Sigmoid colon (tissue), 7 donors: Measurements from ENCODE around the gene RIPK3. TPM values are rescaled to one million over a fixed set of nuclear protein-coding genes. Genes with fewer than 3 reads are reported as not detected.

ENCODE experiments used
- DNase-seq: peaks from one replicate; pipeline ENCODE4 v3.0.0-alpha.2; 2019
- H3K27ac ChIP-seq, 4 donors: fragments of 200-600 bp; sonication (generic); one replicate each; pipeline ENCODE4 v1.5.1; 2016 to 2019; ENCODE audit warnings: mild to moderate bottlenecking in 1 of 4
- H3K27me3 ChIP-seq, 3 donors: fragments of 200-600 bp; sonication (generic); one replicate each; pipeline ENCODE4 v1.5.1; 2019; ENCODE audit warnings: mild to moderate bottlenecking in 1 of 3
- H3K36me3 ChIP-seq, 4 donors: fragments of 200-600 bp; sonication (generic); one replicate each; pipeline ENCODE4 v1.5.1; 2016 to 2019
- H3K4me1 ChIP-seq, 4 donors: fragments of 200-600 bp; sonication (generic); one replicate each; pipeline ENCODE4 v1.5.1; 2017 to 2019
- H3K4me3 ChIP-seq, 4 donors: fragments of 200-600 bp; sonication (generic); one replicate each; pipeline ENCODE4 v1.5.1; 2017 to 2019; ENCODE audit warnings: mild to moderate bottlenecking in 2 of 4, moderate library complexity in 1 of 4
- H3K9me3 ChIP-seq, 4 donors: fragments of 200-600 bp in 3 of 4; sonication (generic) in 3 of 4; one replicate each; pipeline versions ENCODE4 v1.5.1 to v1.6.1; 2013 to 2019
- EP300 ChIP-seq, 4 donors: sonication (generic); formaldehyde crosslinking; IDR thresholded peaks; one replicate each; pipeline ENCODE4 v1.6.1; 2017; ENCODE audit warnings: antibody characterized with exemption in 4 of 4
- POLR2A ChIP-seq, 2 donors: fragments of 450-650 bp; IDR thresholded peaks; one replicate each; pipeline ENCODE4 v1.6.1; 2016; ENCODE audit warnings: antibody characterized with exemption in 2 of 2, mild to moderate bottlenecking in 2 of 2, moderate library complexity in 2 of 2
- POLR2AphosphoS5 ChIP-seq, 4 donors: sonication (generic); formaldehyde crosslinking; IDR thresholded peaks; one replicate each; pipeline ENCODE4 v1.6.1; 2017; ENCODE audit warnings: antibody characterized with exemption in 4 of 4
- WGBS, 2 donors: extraction: QIAGEN DNeasy Blood & Tissue Kit; methylation state at CpG; one replicate each; pipeline ENCODE4 v1.1.7; 2013; 5-methylcytosine and 5-hydroxymethylcytosine counted together
- intact Hi-C: fragments of 100-400 bp; cut with DNase I; formaldehyde crosslinking; loops from one replicate; pipeline ENCODE4 v1.15.1; 2023
- polyA plus RNA-seq, 3 donors: library from polyadenylated mRNA; stranded (reverse); fragments of 200-250 nt; gene quantifications; one replicate each; pipeline ENCODE4 v1.2.3, GENCODE V29; 2013
- total RNA-seq, 4 donors: library from RNA; depleted of rRNA; stranded (reverse); fragments of >200 nt; gene quantifications; one replicate each; pipeline ENCODE4 v1.1.0, GENCODE V29; 2016
- TF ChIP-seq, protein P1 (sequence below), 4 experiments: fragments of 450-650 bp in 3 of 4; fragments of 200-600 bp in 1 of 4; IDR thresholded peaks; one replicate each; pipeline ENCODE4 v1.5.1; 2016 to 2019; ENCODE audit warnings: antibody characterized with exemption in 4 of 4, mild to moderate bottlenecking in 3 of 4, moderate library complexity in 2 of 4
- donor health status: healthy with polysubstance abuse.
- donor health status: Bipolar disorder and iron deficiency.
- donor health status: healthy.

Gene RIPK3
- total and polyA plus RNA-seq, 7 donors: 2.6 to 66.4 (median 12.5) TPM

DNA sequence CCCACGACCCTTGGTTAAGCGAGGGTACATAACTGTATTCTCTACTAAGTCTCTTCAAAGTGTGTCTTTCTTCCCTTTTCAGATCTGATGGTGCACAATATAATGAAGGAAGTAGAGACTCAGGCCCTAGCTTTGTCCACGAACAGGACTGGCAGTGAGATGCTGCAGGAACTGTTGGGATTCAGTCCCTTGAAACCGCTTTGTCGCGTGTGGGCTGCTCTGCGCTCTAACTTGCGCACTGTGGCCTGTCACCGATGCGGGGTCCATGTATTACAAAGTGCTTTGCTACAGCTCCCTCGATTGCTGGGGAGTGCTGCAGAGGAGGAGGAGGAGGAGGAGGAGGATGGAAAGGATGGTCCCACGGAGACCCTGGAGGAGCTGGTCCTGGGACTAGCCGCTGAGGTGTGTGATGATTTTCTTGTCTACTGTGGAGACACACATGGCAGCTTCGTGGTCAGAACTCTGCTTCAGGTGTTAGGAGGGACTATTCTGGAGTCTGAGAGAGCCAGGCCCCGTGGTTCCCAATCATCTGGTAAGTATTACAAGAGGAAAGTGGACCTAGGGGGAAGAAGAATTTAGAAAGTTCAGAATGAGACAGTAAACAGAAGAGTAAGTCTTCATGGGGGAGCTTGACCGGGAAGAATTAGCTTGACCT lies 39.3 kb downstream of the RIPK3 start:
- H3K27ac ChIP-seq: peak overlapping the region; percentile 79 to 88 (median 86)
- intact Hi-C loops: no loop called here
- DNase-seq: no peak
- peaks cover 0 to 31% (median 25%) of the 10 kb centered on the region in 4 donors for H3K4me1 ChIP-seq
- H3K27me3 ChIP-seq: no peaks in the 10 kb centered on the region
- TF ChIP-seq POLR2A (IDR thresholded peaks at IDR 0.05) (no peak), POLR2AphosphoS5 (IDR thresholded peaks at IDR 0.05) (no peak), EP300 (IDR thresholded peaks at IDR 0.05) (no peak)
- TF ChIP-seq, protein P1, sequence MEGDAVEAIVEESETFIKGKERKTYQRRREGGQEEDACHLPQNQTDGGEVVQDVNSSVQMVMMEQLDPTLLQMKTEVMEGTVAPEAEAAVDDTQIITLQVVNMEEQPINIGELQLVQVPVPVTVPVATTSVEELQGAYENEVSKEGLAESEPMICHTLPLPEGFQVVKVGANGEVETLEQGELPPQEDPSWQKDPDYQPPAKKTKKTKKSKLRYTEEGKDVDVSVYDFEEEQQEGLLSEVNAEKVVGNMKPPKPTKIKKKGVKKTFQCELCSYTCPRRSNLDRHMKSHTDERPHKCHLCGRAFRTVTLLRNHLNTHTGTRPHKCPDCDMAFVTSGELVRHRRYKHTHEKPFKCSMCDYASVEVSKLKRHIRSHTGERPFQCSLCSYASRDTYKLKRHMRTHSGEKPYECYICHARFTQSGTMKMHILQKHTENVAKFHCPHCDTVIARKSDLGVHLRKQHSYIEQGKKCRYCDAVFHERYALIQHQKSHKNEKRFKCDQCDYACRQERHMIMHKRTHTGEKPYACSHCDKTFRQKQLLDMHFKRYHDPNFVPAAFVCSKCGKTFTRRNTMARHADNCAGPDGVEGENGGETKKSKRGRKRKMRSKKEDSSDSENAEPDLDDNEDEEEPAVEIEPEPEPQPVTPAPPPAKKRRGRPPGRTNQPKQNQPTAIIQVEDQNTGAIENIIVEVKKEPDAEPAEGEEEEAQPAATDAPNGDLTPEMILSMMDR (IDR thresholded peaks at IDR 0.05): no peak
- peak overlapping the region; percentile 67 to 81 (median 76) for H3K4me3 ChIP-seq
- WGBS, 2 donors: 18 to 30% methylated on average over 16 of the region's 16 CpGs
- peaks cover 34 to 55% (median 47%) of the 10 kb centered on the region in 4 donors for H3K36me3 ChIP-seq
- H3K9me3 ChIP-seq: no peaks in the 10 kb centered on the region

DNA sequence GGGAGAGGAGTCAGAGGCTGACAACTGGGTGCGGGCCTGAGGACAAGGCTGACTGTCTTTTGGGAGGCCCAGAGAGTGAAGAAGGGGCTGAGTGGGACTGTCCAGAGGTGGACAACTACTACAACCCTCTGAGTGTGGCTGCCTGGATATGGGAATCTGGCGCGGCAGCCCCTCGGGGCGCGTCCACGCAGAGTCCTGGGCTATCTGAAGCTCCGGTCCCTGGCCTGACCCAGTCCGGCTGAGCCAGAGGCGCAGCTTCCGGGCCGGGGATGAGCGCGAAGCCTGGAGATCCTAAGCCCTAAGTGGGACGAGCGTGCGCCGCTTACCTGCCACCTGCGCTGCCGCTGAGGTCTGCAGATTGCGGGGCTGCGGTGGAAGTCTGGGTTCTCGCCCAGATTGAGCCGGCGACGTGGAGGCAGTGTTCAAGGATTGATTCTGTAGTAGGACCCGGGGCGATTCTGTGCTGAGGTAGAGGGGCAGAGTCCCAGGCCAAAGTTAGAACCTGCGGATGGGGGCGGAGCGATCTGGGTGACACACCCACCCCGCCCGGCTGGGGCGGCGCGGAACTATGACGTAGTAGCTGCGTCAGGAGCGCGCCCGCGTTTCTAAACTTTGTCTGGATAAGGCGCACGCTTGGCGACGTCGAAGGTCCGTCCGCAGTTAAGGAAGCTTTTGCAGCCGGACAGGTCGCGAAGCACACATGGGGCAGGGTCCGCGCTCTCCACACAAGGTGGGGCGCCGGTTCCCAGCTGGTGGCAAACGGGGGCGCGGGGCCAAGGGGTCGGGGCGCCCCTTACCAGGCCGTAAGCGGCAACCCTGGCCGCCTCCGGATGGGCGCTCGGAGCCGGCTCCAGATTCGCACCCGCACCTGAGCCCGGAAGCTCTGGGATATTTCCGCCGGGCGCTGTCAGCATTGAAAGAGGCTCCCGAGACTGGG lies 40.3 kb downstream of the RIPK3 start, which contains the start of the genes DHRS1 and NOP9:
DHRS1 (minus strand) TSS at position 526 of the 937 bp plus-strand sequence. CDS start 674 bp downstream, outside the sequence.
NOP9 (plus strand) TSS at position 596 of the 937 bp plus-strand sequence; CDS start at position 701, 105 bp downstream.
- Histone ChIP-seq H3K4me1 (peaks cover 0 to 31% (median 25%) of the 10 kb centered on the region in 4 donors), H3K36me3 (peaks cover 25 to 55% (median 40%) of the 10 kb centered on the region in 4 donors), H3K27ac (peak within 1 kb of the TSS; percentile 79 to 88 (median 86)), H3K4me3 (peak within 1 kb of the TSS; percentile 67 to 81 (median 76)), H3K9me3 (no peaks in the 10 kb centered on the region), H3K27me3 (no peaks in the 10 kb centered on the region)
- TF ChIP-seq, protein P1 (IDR thresholded peaks at IDR 0.05): no peak
- TF ChIP-seq POLR2AphosphoS5 (IDR thresholded peaks at IDR 0.05) (peak; percentile 90 to 94 (median 92)), EP300 (IDR thresholded peaks at IDR 0.05) (peak in 1 of 4 donors; percentile 15), POLR2A (IDR thresholded peaks at IDR 0.05) (peak; percentile 60 to 70)
- WGBS, 2 donors: 0% methylated on average over 75 of the region's 75 CpGs
- intact Hi-C loops: no loop called here
- peak; percentile 96 for DNase-seq

DNA sequence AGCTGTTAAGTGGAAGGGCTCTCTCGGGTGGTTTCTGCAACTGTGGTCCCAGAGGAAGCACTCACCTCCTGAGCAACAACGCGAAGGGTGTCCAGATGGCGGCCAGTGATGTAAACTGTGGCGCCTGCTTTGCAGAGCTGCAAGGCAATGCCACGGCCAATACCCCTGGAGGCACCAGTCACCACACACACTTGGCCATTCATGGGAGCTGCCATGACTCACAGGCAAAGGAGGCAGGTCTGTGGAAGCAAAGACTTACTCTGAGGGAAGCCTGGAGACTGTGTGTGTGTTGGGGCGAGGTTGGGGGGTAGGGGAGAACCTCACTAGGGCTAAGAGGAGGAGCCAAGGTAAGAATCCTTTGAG lies 40.9 kb downstream of the RIPK3 start:
- WGBS, 2 donors: 52 to 61% methylated on average over 7 of the region's 7 CpGs
- Histone ChIP-seq H3K4me1 (peaks cover 0 to 31% (median 25%) of the 10 kb centered on the region in 4 donors), H3K27ac (peak overlapping the region; percentile 79 to 88 (median 86)), H3K9me3 (no peaks in the 10 kb centered on the region), H3K36me3 (peaks cover 18 to 49% (median 33%) of the 10 kb centered on the region in 4 donors), H3K4me3 (peak overlapping the region; percentile 67 to 81 (median 76)), H3K27me3 (no peaks in the 10 kb centered on the region)
- TF ChIP-seq POLR2A (IDR thresholded peaks at IDR 0.05) (no peak), POLR2AphosphoS5 (IDR thresholded peaks at IDR 0.05) (no peak)
- TF ChIP-seq, protein P1 (IDR thresholded peaks at IDR 0.05): no peak
- no peak for DNase-seq
- intact Hi-C loops: no loop called here

DNA sequence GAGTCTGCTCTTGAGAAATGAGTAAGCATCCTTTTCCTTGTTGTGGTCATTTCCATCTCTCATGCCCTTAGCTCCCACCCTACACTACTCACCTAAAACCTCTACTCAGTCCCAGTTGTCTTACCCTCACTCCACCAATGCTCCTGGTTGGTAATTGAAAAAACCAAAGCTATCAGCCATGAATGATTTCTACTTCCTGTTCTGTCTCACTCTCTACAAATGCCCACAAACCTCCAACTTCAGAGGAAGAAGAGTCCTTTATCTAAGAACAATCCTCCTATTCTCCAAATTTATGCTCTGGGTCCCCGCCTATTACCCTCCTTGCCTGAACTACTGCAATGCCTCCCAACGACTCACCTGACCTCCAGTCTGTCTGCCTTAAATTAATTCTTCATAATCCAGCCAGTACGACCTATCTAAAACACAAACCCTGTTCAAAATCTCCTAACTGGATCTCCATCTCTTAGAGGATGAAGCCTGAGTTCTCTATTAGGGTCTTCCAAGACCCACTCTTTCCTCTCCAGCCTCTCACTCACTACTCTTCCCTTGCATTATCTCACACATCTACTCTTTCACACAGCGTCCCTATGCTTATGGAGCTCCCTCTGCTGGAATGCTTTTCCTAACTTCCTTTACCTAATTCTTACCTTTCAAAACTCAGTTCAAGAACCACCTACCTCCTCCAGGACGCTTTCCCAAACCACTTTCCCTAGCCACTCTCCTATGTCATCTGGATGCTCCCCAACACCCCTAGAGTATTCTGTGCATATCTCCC lies 42.4 kb downstream of the RIPK3 start:
- Histone ChIP-seq H3K9me3 (no peaks in the 10 kb centered on the region), H3K27ac (no peak overlapping the region), H3K4me3 (no peak overlapping the region), H3K27me3 (no peaks in the 10 kb centered on the region), H3K4me1 (peaks cover 0 to 31% (median 25%) of the 10 kb centered on the region in 4 donors), H3K36me3 (peaks cover 6 to 39% (median 19%) of the 10 kb centered on the region in 4 donors)
- TF ChIP-seq, protein P1 (IDR thresholded peaks at IDR 0.05): peak in 2 of 4 experiments; percentile 9 to 30
- TF ChIP-seq POLR2A (IDR thresholded peaks at IDR 0.05) (no peak), POLR2AphosphoS5 (IDR thresholded peaks at IDR 0.05) (no peak), EP300 (IDR thresholded peaks at IDR 0.05) (no peak)
- intact Hi-C loops: loop anchor here (1.0 kb wide), 1 partner anchor 54 kb away; no protein-coding TSS in a partner anchor
- WGBS, 2 donors: 31 to 48% methylated on average over 5 of the region's 5 CpGs
- no peak for DNase-seq
